Stimulated activated CD8-positive, alpha-beta memory T cell treated with anti-CD3 and anti-CD28 coated beads, Interleukin-12 subunit alpha, Interleukin-12 subunit beta, amount 100 ng/mL, for 4 hours (primary cell): ENCODE measurements around the gene PER1.

Experiments
- DNase-seq: peaks from one replicate; pipeline ENCODE4 v3.0.0-alpha.2; 2020; ENCODE audit warnings: low read depth

Gene PER1

GRCh38 chr17:8138672-8139371 is 13.4 kb downstream of the PER1 start:
- peak; percentile 92 for DNase-seq

GRCh38 chr17:8138374-8138671 is 13.9 kb downstream of the PER1 start:
- DNase-seq = no peak

- no peak for DNase-seq
These were observed 14.4 kb downstream of the PER1 start for GRCh38 chr17:8137645-8138373.

GRCh38 chr17:8133941-8134340 is 18.3 kb downstream of the PER1 start:
- no peak for DNase-seq

- no peak for DNase-seq
These were observed 18.8 kb downstream of the PER1 start for GRCh38 chr17:8133399-8133798.

GRCh38 chr17:8131844-8132441 is 20.3 kb downstream of the PER1 start:
- DNase-seq = no peak

- no peak for DNase-seq
These were observed 23.9 kb downstream of the PER1 start for GRCh38 chr17:8128125-8128784.

- peak; percentile 45 for DNase-seq
These were observed 25.6 kb downstream of the PER1 start for GRCh38 chr17:8126491-8127066.

- DNase-seq = no peak
These were observed 26.2 kb downstream of the PER1 start for GRCh38 chr17:8125947-8126490.

GRCh38 chr17:8125154-8125946 is 26.9 kb downstream of the PER1 start:
- DNase-seq = peak; percentile 77

GRCh38 chr17:8124350-8125153 is 27.7 kb downstream of the PER1 start:
- no peak for DNase-seq

GRCh38 chr17:8123695-8124349 is 28.4 kb downstream of the PER1 start, which contains the start of gene HES7:
Gene HES7, minus strand, starts transcription at chr17:8124106. Its CDS starts 22 bp downstream, at chr17:8124084.
- DNase-seq = no peak

- DNase-seq = no peak
These were observed 29.1 kb downstream of the PER1 start for GRCh38 chr17:8122924-8123694.

GRCh38 chr17:8122422-8122923 is 29.7 kb downstream of the PER1 start:
- no peak for DNase-seq

GRCh38 chr17:8121681-8122421 is 30.4 kb downstream of the PER1 start:
- DNase-seq = no peak

- DNase-seq = no peak
These were observed 30.9 kb downstream of the PER1 start for GRCh38 chr17:8121407-8121680.

GRCh38 chr17:8120520-8121406 is 31.4 kb downstream of the PER1 start:
- peak; percentile 49 for DNase-seq
